GM10847 (cell line): Measurements from ENCODE around the gene MAPK11.

ENCODE experiments used
- POLR2A ChIP-seq: IDR thresholded peaks from 2 replicates; pipeline ENCODE4 v1.6.1; 2011; ENCODE audit not compliant: insufficient read length; ENCODE audit errors: extremely low read depth

MAPK11 gene

GRCh38 chr22:50264946-50265669 lies 5.1 kb downstream of the MAPK11 start:
- no peak for TF ChIP-seq POLR2A

- no peak for TF ChIP-seq POLR2A
Observed at GRCh38 chr22:50264104-50264745, 6.0 kb downstream of the MAPK11 start.

- no peak for TF ChIP-seq POLR2A
Observed at GRCh38 chr22:50262973-50263617, 7.1 kb downstream of the MAPK11 start.

- no peak for TF ChIP-seq POLR2A
Observed at GRCh38 chr22:50262460-50262911, 7.7 kb downstream of the MAPK11 start.

- no peak for TF ChIP-seq POLR2A
Observed at GRCh38 chr22:50261615-50262459, 8.3 kb downstream of the MAPK11 start, which contains the start of gene MAPK12. TSS of gene MAPK12 (minus strand) at chr22:50261683. CDS start at chr22:50261509, 174 bp downstream.

- no peak for TF ChIP-seq POLR2A
Observed at GRCh38 chr22:50260801-50261614, 9.2 kb downstream of the MAPK11 start.

GRCh38 chr22:50260434-50260800 lies 9.8 kb downstream of the MAPK11 start:
- no peak for TF ChIP-seq POLR2A

GRCh38 chr22:50259302-50259701 lies 10.9 kb downstream of the MAPK11 start:
- no peak for TF ChIP-seq POLR2A

GRCh38 chr22:50258361-50259292 lies 11.6 kb downstream of the MAPK11 start:
- TF ChIP-seq POLR2A: no peak

GRCh38 chr22:50257451-50258360 lies 12.5 kb downstream of the MAPK11 start:
- TF ChIP-seq POLR2A: no peak

- TF ChIP-seq POLR2A: no peak
Observed at GRCh38 chr22:50257041-50257440, 13.1 kb downstream of the MAPK11 start.

GRCh38 chr22:50256258-50256862 lies 13.8 kb downstream of the MAPK11 start:
- no peak for TF ChIP-seq POLR2A
